ENCODE data around the gene TTPAL. TPM values are rescaled to one million over a fixed set of nuclear protein-coding genes. Genes with fewer than 3 reads are reported as not detected.

TTPAL gene
- total RNA-seq, 4 donors from 2014 or later: 27.1 to 36.8 (median 31.7) TPM

DNA sequence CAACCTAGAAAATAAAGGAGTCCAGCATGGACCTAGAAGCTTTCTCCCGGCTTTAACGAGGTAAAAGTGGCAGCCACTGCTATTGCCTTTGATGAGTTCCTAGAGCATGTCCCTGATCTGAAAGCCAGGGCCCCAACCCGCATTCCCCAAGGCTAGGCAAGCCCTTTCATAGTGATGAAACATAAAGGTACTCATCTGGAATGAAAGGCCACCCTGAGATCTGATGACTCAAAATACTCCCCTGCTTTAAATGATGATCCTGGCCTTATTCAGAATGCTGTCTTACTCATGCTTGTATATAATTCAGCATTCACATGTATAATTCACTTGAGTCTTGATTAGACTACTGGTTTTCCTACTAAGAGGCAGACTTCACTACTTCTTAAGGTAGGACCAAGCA lies 21.3 kb downstream of the TTPAL start:
- WGBS, 2 donors: 54 to 55% methylated on average over 3 of the region's 3 CpGs
- intact Hi-C loops (cut with DNase I; ENCODE audit: low total_unique reads): no loop called here
- no peak for TF ChIP-seq POLR2A (IDR thresholded peaks at IDR 0.05)
- TF ChIP-seq, protein P1, sequence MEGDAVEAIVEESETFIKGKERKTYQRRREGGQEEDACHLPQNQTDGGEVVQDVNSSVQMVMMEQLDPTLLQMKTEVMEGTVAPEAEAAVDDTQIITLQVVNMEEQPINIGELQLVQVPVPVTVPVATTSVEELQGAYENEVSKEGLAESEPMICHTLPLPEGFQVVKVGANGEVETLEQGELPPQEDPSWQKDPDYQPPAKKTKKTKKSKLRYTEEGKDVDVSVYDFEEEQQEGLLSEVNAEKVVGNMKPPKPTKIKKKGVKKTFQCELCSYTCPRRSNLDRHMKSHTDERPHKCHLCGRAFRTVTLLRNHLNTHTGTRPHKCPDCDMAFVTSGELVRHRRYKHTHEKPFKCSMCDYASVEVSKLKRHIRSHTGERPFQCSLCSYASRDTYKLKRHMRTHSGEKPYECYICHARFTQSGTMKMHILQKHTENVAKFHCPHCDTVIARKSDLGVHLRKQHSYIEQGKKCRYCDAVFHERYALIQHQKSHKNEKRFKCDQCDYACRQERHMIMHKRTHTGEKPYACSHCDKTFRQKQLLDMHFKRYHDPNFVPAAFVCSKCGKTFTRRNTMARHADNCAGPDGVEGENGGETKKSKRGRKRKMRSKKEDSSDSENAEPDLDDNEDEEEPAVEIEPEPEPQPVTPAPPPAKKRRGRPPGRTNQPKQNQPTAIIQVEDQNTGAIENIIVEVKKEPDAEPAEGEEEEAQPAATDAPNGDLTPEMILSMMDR (IDR thresholded peaks at IDR 0.05): no peak
- no peak overlapping the region for H3K4me3 ChIP-seq (ENCODE audit: low read depth, poor library complexity, severe bottlenecking)
- DNase-seq (ENCODE audit: low spot score in 2 of 2): no peak

- no peak for DNase-seq (ENCODE audit: low spot score in 2 of 2)
- no peak for TF ChIP-seq POLR2A (IDR thresholded peaks at IDR 0.05)
- TF ChIP-seq, protein P1 (IDR thresholded peaks at IDR 0.05): no peak
- no peak overlapping the region for H3K4me3 ChIP-seq (ENCODE audit: low read depth, poor library complexity, severe bottlenecking)
- intact Hi-C loops (cut with DNase I; ENCODE audit: low total_unique reads): no loop called here
- WGBS, 2 donors: 64 to 75% methylated on average over 3 of the region's 3 CpGs
Observed at GRCh38 chr20:44497761-44498160, 22.1 kb downstream of the TTPAL start.

DNA sequence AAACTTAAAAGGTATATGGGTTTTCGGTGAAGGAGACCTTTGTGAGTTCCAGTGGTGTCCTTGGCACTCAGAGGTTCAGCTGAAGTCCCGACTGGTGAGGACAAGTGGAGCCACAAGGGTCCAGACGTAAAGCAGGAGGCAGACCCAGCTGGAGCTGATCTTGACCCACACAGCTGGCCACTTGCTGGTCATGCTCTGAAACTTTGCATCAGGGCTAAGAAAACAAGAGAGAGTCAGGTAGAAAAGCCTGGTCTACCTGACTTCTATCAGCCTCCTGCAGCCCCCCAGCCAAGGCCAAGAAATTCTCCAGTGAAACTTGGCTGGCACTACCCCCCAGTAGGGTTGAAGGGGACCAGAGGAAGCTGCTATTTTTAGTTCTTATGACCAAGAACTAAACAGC lies 24.5 kb downstream of the TTPAL start:
- intact Hi-C loops (cut with DNase I; ENCODE audit: low total_unique reads): no loop called here
- WGBS, 2 donors: 87 to 89% methylated on average over 3 of the region's 3 CpGs
- no peak for DNase-seq (ENCODE audit: low spot score in 2 of 2)
- no peak overlapping the region for H3K4me3 ChIP-seq (ENCODE audit: low read depth, poor library complexity, severe bottlenecking)
- TF ChIP-seq, protein P1 (IDR thresholded peaks at IDR 0.05): no peak
- TF ChIP-seq POLR2A (IDR thresholded peaks at IDR 0.05): no peak

GRCh38 chr20:44501448-44501847 lies 25.8 kb downstream of the TTPAL start:
- H3K4me3 ChIP-seq (ENCODE audit: low read depth, poor library complexity, severe bottlenecking): no peak overlapping the region
- 81 to 84% methylated on average over 5 of the region's 5 CpGs for WGBS, 2 donors
- TF ChIP-seq POLR2A (IDR thresholded peaks at IDR 0.05): no peak
- TF ChIP-seq, protein P1 (IDR thresholded peaks at IDR 0.05): no peak
- DNase-seq (ENCODE audit: low spot score in 2 of 2): no peak
- intact Hi-C loops (cut with DNase I; ENCODE audit: low total_unique reads): no loop called here

- no peak overlapping the region for H3K4me3 ChIP-seq (ENCODE audit: low read depth, poor library complexity, severe bottlenecking)
- intact Hi-C loops (cut with DNase I; ENCODE audit: low total_unique reads): no loop called here
- 93 to 95% methylated on average over 1 of the region's 1 CpG for WGBS, 2 donors
- no peak for TF ChIP-seq POLR2A (IDR thresholded peaks at IDR 0.05)
- TF ChIP-seq, protein P1 (IDR thresholded peaks at IDR 0.05): no peak
- no peak for DNase-seq (ENCODE audit: low spot score in 2 of 2)
Observed at GRCh38 chr20:44502968-44503367, 27.3 kb downstream of the TTPAL start.
